H1 (cell line): ENCODE data around the gene PTMS. TPM values are rescaled to one million over a fixed set of nuclear protein-coding genes. Genes with fewer than 3 reads are reported as not detected.

ENCODE experiments used
- BRCA1 ChIP-seq: IDR thresholded peaks from 2 replicates; pipeline ENCODE4 v1.6.1; 2012; ENCODE audit warnings: low read depth, low read length, improper control_type of control experiment
- NANOG ChIP-seq: IDR thresholded peaks from 2 replicates; pipeline ENCODE4 v1.6.1; 2011; ENCODE audit warnings: low read length, low read depth, mild to moderate bottlenecking, inconsistent platforms; ENCODE audit not compliant: insufficient read depth, poor library complexity, severe bottlenecking
- RBBP5 ChIP-seq: IDR thresholded peaks from 2 replicates; pipeline ENCODE4 v1.7.1; 2012; ENCODE audit warnings: low read depth, mild to moderate bottlenecking, inconsistent platforms, low read length, moderate library complexity, borderline replicate concordance
- polyA plus RNA-seq, 7 experiments: library from polyadenylated mRNA; depleted of rRNA in 3 of 7; stranded (reverse) in 5 of 7; unstranded in 2 of 7; fragments of >200 nt in 5 of 7; fragments of 200-250 nt in 2 of 7; gene quantifications; 1 replicate in 5 of 7; 2 replicates in 1 of 7; 4 replicates in 1 of 7; pipeline versions ENCODE4 v1.2.1 to v1.2.3, GENCODE V29; 2011 to 2013; ENCODE audit warnings: missing spikeins in 2 of 7, mixed read lengths in 2 of 7
- total RNA-seq: library from RNA; stranded (reverse); fragmentation: NEBNext Ultra II Directional; extraction: Animal tissue kit (Norgen Biotek cat#: 25700); gene quantifications from 2 replicates; pipeline ENCODE4 v1.2.1, GENCODE V29; 2021
- TF ChIP-seq, protein P1 (sequence below): IDR thresholded peaks from 2 replicates; pipeline ENCODE4 v1.6.1; 2011; ENCODE audit warnings: low read length, improper control_type of control experiment
- TF ChIP-seq, protein P2 (sequence below): IDR thresholded peaks from 2 replicates; pipeline ENCODE4 v1.6.1; 2012; ENCODE audit warnings: low read length, inconsistent platforms

Gene PTMS
- total and polyA plus RNA-seq, 2 of the 8 experiments (the other 6 are each of a cell fraction or from before 2014, with no cell fraction given), result 444 to 553 TPM

GRCh38 chr12:6752921-6753771 is 13.0 kb upstream of the PTMS start, which contains the start of gene MLF2 (continued):
- TF ChIP-seq, protein P1, sequence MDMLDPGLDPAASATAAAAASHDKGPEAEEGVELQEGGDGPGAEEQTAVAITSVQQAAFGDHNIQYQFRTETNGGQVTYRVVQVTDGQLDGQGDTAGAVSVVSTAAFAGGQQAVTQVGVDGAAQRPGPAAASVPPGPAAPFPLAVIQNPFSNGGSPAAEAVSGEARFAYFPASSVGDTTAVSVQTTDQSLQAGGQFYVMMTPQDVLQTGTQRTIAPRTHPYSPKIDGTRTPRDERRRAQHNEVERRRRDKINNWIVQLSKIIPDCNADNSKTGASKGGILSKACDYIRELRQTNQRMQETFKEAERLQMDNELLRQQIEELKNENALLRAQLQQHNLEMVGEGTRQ, result no peak
- TF ChIP-seq RBBP5 (peak; percentile 45; the same call in 1 of the 2 replicates), NANOG (no peak), BRCA1 (no peak)
- TF ChIP-seq, protein P2, sequence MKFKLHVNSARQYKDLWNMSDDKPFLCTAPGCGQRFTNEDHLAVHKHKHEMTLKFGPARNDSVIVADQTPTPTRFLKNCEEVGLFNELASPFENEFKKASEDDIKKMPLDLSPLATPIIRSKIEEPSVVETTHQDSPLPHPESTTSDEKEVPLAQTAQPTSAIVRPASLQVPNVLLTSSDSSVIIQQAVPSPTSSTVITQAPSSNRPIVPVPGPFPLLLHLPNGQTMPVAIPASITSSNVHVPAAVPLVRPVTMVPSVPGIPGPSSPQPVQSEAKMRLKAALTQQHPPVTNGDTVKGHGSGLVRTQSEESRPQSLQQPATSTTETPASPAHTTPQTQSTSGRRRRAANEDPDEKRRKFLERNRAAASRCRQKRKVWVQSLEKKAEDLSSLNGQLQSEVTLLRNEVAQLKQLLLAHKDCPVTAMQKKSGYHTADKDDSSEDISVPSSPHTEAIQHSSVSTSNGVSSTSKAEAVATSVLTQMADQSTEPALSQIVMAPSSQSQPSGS, result no peak
